ENCODE measurements around the gene USP31.
"Not testable (repeated sequence)": the region's sequence is repeated elsewhere in the genome, so short reads cannot be mapped to it uniquely, and the experiment has no call there.

USP31 gene

DNA sequence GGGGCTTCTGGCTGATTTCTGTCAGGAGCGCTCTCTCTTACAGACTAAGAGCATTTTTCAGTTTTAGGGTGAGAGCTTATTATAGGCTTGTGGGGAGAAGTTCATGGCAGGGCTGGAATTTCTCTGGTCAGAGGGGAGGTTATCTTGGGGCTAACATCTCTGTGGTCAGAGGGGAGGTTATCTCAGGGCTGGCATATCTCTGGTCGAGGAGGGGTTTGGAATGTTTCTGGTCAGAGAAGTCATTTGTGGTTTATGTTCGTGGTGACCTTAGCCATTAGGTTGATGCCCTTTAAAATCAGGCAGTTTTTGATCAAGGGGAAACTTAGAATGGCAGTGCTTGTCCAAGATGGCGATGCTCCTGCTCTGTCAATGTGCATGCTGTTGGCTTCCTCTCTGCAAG lies 10.8 kb upstream of the USP31 start:
- DNase-seq (ENCODE audit: low read depth in 2 of 3, low spot score in 2 of 3): no peak

DNA sequence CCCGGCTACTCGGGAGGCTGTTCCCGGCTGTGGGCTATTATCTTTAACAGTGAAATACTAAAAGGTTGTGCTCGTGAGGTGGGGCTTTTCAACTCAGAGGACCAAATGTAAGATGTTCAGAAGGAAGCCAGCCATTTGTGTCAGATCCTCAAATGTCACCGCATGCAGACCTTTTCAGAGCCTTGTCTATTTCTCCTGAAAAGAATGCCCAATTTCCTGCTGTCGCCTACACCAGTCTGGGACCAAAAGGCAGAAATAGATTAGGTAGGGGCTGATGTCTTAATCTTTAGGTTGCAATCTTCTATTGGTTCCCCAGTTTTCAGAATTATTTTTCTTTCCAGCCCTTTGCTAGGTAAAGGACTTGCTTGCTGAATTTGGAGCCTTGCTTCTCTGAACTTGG lies 8.9 kb upstream of the USP31 start:
- DNase-seq (ENCODE audit: low read depth in 2 of 3, low spot score in 2 of 3): no peak

DNA sequence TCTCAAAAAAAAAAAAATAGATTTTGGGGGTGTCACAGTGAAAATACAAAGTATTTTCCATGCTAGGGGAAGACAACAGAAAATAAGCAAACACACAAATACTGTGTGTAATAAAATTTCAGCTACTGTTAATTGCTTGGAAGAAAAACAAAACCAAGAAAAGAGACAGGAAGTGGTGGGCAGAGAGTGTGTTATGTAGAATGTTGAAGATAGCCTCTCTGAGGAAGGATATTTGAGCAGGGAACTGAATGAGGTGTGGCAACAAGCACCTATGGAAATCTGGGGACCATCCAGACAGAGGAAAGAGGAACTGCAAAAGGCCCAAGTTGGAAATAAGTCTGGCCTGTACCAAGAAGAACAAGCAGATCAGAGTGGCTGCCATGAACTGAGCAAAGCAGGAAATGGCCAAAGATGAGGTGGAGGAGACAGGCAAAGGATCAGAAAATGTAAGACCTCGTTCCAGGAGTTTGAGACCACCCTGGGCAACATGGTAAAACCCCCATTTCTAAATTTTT lies 7.8 kb upstream of the USP31 start:
- DNase-seq (ENCODE audit: low read depth in 2 of 3, low spot score in 2 of 3): no peak

DNA sequence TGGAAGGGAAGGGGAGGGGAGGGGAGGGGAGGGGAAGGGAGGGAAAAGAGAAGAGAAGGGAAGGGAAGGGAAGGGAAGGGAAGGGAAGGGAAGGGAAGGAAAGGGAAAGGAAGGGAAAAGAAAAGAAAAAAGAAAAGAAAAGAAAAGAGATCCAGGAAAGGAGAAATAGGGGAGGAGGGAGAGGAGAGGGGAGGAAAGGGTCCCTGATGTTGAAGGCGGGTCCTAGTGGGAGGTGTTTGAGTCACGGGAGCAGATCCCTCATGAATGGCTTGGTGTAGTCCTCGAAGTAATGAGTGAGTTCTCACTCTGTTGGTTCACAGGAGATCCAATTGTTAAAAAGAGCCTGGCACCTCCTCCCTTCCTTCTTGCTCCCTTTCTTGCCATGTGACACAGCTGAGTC lies 6.9 kb upstream of the USP31 start:
- DNase-seq (ENCODE audit: low read depth in 2 of 3, low spot score in 2 of 3): no peak

DNA sequence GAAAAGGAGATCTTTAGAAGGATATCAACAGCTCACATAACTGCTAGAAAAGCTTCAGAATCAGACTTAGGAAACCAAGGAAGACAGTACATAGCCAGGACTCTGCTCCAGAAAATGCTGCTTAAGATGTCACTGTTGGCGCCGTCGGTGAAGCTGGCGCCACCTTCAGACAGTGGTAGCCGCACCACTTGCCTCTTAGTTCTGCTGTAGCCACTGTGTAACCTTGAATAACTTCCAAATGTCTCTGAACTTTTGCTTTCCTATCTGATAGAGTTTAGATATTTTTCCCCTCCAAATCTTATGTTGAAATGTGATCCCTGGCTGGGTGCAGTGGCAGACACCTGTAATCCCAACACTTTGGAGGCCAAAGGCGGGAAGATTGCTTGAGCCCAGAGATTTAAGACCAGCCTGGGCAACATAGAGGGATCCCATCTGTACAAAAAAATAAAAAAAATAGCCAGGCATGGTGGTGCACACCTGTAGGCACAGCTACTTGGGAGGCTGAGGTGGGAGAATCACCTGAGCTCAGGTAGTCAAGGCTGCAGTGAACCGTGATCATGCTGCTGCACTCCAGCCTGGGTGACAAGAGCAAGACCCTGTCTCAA lies 6.3 kb upstream of the USP31 start:
- DNase-seq (ENCODE audit: low read depth in 2 of 3, low spot score in 2 of 3): no peak

DNA sequence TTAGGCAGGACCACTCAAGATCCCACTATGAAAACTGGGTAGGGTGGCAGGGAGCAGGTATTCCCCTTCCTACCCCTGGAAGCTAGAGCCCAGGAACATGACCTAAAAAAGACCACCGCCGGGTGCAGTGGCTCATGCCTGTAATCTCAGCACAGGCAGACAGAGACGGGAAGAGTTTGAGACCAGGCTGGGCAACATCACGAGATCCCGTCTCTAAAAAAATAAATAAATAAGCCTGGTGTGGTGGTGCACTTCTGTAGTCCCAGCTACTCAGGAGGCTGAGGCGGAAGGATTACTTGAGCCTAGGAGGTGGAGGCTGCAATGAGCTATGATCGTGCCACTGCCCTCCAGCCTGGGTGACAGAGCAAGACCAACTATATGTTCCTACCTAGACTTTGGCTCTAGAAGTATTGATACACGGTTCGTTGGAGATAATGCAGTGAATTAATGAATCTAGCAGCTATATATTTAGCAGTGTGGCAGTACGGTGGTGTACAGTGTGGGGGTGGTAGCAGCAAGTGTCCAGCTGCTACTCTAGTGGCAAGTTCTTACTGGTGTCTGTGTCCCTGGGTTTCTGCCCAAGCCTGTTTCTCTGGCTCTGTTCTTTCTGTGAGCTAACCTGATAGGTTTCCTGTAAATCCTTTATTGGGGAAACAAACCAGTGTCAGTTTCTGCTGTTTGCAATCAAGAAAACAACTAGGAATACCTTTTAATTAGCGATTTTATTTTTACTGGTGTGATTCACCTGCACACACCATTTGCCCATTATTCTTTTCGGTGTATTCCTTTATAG lies 3.3 kb upstream of the USP31 start:
- DNase-seq (ENCODE audit: low read depth in 2 of 3, low spot score in 2 of 3): no peak

DNA sequence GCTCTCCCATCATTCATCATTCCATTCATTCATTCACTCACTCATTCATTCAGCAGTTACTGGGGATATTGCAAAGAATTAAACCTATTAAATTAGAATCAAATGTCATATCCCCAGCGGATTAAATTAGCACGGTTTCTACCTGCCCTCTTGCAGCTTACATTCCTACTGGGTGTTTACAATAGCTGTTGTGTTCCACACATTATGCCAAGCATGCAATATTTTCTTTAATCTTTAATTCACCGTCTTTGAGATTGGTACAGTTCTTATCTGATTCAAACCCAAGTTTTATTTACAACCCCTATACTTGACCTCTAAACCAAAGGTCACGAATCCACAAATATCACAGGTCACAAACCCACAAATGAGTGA lies 727 bp upstream of the USP31 start:
- DNase-seq (ENCODE audit: low read depth in 2 of 3, low spot score in 2 of 3): no peak

DNA sequence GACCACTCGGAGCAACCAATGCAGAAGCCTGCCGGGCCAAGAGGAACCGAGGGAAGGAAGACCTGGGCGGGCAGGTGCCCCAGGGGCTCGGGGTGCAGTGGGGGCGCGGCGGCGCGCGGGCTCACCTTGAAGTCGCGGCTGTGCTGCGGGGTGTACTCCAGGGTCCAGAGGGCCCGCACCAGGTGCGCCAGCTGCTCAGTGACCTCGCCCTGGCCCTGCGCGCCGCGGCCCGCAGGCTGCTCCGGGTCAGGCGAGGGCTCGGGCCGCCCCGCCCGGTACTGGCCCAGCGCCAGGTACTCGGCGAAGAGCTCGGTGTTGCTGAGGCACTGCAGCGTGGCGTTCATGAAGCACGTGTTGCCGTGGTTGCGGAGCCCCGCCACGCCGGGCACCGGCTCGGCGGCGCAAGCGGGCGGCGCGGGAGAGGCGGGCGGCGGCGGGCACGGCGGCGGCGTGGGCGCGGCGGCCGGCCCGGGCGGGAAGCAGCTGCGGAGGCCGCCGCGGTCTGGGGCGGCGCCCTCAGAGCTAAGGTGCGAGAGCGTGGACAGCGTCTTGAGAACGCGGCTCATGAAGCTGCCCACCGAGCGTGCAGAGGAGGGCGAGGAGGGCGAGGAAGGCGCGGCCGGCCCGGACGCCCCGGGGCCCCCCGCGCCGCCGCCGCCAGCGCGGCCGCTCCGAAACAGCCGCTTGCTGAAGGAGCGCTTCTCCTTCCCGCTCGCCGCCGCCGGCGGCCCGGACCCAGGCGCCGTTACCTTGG lies 562 bp downstream of the USP31 start:
- peak in 2 of 3 experiments; percentile 9 to 25 for DNase-seq (ENCODE audit: low read depth in 2 of 3, low spot score in 2 of 3)

DNA sequence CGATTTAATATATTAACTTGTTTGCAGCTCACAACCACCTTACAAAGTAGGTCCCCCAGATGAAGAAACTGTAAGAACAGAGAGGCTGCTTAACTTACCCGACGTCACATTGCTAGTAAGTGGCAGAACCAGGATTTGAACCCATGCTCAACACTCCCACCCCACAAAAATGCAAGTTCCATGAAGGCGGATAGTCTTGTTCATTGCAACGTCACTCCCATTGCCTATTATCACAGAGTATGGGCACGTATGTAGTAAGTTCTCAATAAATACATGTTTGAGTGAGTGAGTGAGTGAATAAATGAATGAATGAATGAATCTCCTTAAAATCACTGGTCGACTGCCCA lies 1.1 kb downstream of the USP31 start:
- DNase-seq (ENCODE audit: low read depth in 2 of 3, low spot score in 2 of 3): no peak

DNA sequence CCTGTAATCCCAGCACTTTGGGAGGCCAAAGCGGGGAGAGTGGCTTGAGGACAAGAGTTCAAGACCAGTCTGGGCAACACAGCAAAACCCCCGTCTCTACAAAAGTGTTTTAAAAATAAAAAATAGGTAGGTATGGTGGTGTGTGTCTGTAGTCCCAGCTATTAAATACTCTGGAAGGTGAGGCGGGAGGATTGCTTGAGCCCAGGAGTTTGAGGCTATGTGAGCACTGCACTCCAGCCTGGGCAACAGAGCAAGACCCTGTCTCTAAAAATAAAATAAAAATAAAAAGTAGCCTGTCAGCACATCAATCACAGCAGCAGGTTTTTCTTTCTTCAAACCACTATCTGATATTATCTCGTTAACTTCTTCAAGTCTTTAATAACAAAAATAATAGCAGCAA lies 1.6 kb downstream of the USP31 start:
- DNase-seq (ENCODE audit: low read depth in 2 of 3, low spot score in 2 of 3): no peak

DNA sequence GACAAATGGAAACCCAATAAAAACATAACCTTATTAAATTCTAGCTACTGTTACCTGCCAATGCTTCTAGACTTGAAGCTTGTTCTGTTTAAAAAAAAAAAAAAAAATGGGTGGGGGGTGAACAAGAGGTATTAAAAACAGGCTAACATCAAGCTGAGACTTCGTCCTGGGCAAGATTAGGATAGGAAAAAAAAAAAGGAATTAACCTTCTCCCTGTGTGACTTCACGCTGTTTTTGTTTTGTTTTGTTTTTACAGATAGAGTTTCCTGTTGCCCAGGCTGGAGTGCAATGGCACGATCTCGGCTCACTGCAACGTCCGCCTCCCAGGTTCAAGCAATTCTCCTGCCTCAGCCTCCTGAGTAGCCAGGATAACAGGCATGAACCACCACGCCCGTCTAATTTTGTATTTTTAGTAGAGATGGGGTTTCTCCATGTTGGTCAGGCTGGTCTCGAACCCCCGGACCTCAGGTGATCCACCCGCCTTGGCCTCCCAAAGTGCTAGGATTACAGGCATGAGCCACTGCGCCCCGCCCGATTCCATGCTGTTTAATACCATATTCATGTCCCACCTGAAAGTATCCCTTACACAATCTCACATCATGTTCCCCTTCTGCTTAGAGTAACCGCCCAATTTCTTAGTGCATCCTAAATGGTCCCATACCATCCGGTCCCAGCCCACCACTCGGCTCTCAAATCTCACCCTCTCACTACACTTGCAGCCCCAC lies 2.2 kb downstream of the USP31 start:
- no peak for DNase-seq (ENCODE audit: low read depth in 2 of 3, low spot score in 2 of 3)

DNA sequence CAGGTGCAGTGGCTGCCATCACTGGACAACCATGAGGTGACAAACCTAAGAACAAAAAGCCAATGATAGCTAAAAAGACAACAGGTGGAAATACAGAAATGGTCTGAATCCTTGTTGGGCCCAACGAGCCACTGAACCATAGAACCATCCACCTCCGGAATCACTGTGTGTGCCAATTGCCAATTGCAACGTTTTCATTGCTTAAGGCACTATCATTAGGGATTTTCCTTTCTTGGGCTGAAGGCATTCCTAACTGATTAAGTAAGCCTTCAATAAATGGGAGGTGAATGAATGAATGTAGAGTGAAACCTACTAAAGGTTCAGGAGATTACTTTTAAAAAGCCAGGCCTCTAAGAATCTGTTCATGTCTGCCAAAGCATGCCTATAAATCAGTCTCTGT lies 3.6 kb downstream of the USP31 start:
- DNase-seq (ENCODE audit: low read depth in 2 of 3, low spot score in 2 of 3): no peak

DNA sequence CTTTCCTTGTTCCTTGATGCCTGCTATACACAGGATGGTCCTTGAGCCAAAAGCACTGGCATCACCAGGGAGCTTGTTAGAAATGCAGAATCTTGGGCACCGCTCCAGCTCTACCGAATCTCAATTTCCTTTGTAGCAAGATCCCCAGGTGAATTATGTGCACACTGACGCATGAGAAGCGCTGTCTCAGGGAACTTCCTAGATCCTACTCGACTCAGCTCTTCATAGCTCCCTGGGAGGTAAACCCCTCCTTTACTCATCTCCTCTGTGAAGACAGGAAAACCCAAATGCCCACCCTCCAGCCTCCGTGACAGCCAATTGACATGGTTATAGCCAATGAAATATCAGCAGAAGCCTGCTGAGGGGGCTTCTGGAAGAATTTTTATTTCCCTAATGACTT lies 4.1 kb downstream of the USP31 start:
- DNase-seq (ENCODE audit: low read depth in 2 of 3, low spot score in 2 of 3): no peak

DNA sequence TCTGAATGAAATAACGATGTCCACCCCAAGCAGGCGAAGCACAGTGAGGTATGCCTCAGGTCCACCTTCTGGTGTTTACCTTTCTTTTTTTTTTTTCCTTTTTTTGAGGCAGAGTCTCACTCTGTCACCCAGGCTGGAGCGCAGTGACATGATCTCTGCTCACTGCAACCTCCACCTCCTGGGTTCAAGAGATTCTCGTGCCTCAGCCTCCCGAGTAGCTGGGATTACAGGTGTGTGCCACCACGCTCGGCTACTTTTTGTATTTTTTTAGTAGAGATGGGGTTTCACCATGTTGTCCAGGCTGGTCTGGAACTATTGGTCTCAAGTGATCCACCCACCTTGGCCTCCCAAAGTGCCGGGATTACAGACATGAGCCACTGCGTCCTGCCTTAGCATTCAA lies 4.9 kb downstream of the USP31 start:
- not testable (repeated sequence) for DNase-seq (ENCODE audit: low read depth in 2 of 3, low spot score in 2 of 3)

DNA sequence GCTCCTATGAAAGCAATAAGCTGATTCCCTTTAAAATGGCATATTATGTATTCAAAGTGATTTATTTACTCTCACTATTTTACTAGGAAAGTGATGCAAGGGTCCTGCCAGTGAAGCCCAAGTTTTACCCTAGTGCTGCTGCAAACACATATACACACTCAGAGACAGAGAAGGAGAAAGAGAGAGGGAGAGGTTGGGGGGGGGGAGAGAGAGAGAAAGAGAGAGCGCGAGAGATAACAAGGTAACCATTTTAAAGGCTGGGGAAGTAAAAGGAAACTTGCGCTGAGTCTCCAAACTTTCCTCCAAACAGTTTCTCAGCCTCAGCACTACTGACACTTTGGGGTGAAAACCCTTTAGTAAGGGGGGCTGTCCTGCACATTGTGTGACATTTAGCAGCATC lies 5.9 kb downstream of the USP31 start:
- DNase-seq (ENCODE audit: low read depth in 2 of 3, low spot score in 2 of 3): no peak

DNA sequence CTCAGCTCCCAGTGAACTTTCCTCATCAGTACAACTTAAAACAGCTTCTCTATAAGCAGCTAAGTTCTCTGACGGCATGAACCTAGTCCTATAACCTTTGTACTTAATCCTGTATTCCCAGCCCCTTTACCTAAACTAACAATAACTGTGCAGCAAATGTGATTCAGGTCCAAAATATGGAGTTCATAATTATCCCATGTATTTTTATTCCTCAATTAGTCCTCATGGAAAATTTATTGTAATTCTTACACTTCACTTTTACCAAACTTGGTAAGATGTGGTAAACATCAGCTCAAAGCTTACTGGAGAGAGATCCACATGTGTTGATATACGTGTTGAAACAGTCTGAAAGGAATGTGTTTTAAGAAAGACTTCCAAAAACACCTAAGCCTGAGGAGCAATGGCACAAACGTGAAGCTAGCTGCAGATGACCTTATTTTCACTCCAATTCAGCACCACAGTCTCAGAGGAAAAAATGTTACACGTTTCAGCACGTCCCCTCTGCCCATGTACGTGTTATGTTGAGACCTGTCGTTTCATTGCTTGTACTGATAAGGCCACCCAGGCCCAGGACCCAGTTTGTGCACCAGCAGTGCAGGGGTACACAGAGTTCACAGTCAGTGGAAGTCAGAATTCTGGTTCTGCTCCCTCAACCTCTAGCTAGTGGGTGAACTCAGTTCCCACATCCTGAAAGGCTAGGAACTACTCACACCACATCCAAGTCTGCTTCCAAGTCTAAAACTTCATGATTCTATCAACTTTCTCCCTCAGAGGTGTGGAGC lies 7.1 kb downstream of the USP31 start:
- no peak for DNase-seq (ENCODE audit: low read depth in 2 of 3, low spot score in 2 of 3)

DNA sequence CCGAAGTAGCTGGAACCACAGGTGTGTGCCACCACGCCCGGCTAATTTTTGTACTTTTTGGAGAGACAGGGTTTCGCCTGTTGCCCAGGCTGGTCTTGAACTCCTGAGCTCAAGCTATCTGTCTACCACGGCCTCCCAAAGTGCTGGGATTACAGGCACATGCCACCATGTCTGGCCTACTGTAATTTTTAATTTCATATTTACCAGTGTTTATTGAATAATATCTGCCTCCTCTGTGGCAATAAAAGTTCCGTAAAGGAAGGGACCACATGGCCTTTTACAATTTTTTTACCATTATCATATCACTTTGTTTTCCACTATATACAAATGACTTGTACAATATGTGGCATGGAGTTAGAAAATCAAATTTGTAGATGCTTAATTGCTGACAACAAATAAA lies 7.8 kb downstream of the USP31 start:
- no peak for DNase-seq (ENCODE audit: low read depth in 2 of 3, low spot score in 2 of 3)

DNA sequence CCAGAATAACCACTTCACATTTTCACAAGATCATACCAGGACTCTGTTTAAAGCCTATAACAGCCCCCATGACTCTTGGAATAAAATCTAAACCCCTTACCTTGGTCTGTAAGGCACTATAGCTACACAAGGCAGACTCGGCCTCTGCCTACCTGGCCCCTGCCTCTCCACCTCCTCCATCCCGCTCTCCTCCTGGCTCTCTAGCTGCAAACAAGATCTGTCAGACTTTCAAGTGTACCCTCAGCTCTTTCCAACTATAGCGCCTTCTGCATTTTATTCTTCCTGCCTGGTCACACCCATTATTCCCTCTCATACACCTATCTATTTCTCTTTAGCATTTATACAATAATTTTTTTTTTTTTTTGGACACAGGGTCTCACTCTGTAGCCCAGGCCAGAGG lies 8.2 kb downstream of the USP31 start:
- DNase-seq (ENCODE audit: low read depth in 2 of 3, low spot score in 2 of 3): no peak

DNA sequence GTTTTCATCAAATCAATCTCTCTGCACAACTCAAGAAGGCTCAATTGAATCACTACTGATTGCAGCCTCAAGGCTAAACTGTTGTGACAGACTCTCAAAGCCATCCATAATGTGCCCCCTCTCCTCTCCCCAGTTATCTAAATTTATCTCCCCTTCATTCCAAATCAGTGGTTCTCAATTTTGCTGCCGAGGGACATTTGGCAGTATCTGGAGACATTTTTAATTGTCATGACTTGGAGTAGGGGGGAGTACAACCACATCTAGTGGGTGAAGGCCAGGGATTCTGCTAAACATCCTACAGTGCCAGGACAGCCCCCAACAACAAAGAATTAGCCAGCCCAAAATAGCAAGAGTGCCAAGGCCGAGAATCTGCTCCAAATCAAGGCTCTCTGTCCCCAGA lies 9.1 kb downstream of the USP31 start:
- DNase-seq (ENCODE audit: low read depth in 2 of 3, low spot score in 2 of 3): no peak

DNA sequence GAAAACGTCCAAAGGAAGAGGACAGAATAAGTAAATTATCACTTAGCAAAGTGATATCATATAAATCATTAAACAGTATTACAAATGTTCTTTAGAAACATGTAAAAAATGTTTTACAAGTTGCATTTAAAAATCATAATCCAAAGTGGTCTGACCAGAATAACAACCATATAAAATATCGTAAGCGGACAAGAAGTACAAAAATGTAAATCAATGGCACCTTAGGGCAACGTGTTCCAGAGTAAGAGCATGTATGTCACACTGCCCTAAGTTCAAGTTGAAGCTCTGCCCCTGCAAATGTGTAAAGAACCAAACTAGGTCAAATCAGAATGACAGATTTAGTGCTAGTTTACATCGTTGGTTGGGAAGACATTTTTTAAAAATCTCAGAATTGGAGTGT lies 11.4 kb downstream of the USP31 start:
- no peak for DNase-seq (ENCODE audit: low read depth in 2 of 3, low spot score in 2 of 3)

DNA sequence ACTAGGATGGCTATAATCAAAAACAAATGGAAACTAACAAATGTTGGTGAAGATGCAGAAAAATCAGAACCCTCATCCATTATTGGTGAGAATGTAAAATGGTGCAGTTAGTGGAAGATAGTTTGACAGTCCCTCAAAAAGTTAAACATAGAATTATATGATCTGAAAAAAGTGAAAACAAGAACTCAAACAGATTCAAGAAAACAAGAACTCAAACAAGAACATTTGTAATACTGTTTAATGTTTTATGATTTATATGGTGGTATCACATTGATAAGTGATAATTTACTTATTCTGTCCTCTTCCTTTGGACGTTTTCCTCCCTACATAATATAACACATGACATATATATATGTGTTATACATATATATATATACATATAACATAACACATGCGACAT lies 12.0 kb downstream of the USP31 start:
- DNase-seq (ENCODE audit: low read depth in 2 of 3, low spot score in 2 of 3): no peak
